ENCODE data around the gene KCNQ1.

DNA sequence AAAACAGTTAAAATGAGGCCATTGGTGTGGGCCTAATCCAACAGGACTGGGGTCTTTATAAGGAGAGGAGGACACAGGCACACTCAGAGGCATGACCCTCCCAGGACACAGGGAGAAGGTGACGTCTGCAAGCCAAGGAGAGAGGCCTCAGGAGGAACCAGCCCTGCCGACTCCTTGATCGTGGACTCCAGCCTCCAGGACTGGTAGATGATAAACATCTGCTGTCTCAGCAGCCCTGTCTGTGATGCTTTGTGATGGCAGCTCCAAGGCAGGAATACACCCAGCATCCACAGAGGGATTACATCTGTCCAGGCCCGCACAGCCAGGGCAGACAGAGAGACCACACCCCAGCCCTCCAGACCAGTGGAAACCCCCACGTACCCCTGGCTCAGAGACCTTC lies 422.3 kb downstream of the KCNQ1 start:
- TF ChIP-seq, protein P1, sequence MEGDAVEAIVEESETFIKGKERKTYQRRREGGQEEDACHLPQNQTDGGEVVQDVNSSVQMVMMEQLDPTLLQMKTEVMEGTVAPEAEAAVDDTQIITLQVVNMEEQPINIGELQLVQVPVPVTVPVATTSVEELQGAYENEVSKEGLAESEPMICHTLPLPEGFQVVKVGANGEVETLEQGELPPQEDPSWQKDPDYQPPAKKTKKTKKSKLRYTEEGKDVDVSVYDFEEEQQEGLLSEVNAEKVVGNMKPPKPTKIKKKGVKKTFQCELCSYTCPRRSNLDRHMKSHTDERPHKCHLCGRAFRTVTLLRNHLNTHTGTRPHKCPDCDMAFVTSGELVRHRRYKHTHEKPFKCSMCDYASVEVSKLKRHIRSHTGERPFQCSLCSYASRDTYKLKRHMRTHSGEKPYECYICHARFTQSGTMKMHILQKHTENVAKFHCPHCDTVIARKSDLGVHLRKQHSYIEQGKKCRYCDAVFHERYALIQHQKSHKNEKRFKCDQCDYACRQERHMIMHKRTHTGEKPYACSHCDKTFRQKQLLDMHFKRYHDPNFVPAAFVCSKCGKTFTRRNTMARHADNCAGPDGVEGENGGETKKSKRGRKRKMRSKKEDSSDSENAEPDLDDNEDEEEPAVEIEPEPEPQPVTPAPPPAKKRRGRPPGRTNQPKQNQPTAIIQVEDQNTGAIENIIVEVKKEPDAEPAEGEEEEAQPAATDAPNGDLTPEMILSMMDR (IDR thresholded peaks at IDR 0.05; ENCODE audit: extremely low read depth in 1 of 2, insufficient read depth in 1 of 2, low read depth in 1 of 2, low read length in 2 of 2): no peak
- TF ChIP-seq POLR2A (IDR thresholded peaks at IDR 0.05; ENCODE audit: low read depth, low read length): no peak
- TF ChIP-seq JUN (IDR thresholded peaks at IDR 0.05; ENCODE audit: borderline replicate concordance, insufficient read depth, insufficient read length, low read depth): no peak
- no peak for TF ChIP-seq FOS (IDR thresholded peaks at IDR 0.05; ENCODE audit: borderline replicate concordance, insufficient read depth, low read length)
- TF ChIP-seq EZH2 (IDR thresholded peaks at IDR 0.05; ENCODE audit: borderline replicate concordance, low read depth, low read length, severe bottlenecking): no peak
